Type B pancreatic cell (in vitro differentiated cells): Measurements from ENCODE around the gene SPEF1. TPM values are rescaled to one million over a fixed set of nuclear protein-coding genes. Genes with fewer than 3 reads are reported as not detected.
"Not testable (repeated sequence)": the region's sequence is repeated elsewhere in the genome, so short reads cannot be mapped to it uniquely, and the experiment has no call there.

Source experiments
- DNase-seq: peaks from one replicate; pipeline ENCODE4 v3.0.0; 2021; ENCODE audit warnings: mixed read lengths; ENCODE audit not compliant: unreplicated experiment; ENCODE audit errors: extremely low spot score
- H3K27ac Mint-ChIP-seq: 2 replicates; pipeline ENCODE4 v1.8.0; 2021; ENCODE audit warnings: mild to moderate bottlenecking, mixed read lengths
- H3K27me3 Mint-ChIP-seq: 2 replicates; pipeline ENCODE4 v1.8.0; 2021; ENCODE audit warnings: mixed read lengths
- H3K36me3 Mint-ChIP-seq: 2 replicates; pipeline ENCODE4 v1.8.0; 2021; ENCODE audit warnings: mixed read lengths
- H3K4me1 Mint-ChIP-seq: one replicate; pipeline ENCODE4 v1.8.0; 2021; ENCODE audit warnings: mixed read lengths; ENCODE audit not compliant: unreplicated experiment
- H3K4me3 Mint-ChIP-seq: 2 replicates; pipeline ENCODE4 v1.8.0; 2021; ENCODE audit warnings: mild to moderate bottlenecking, mixed read lengths
- H3K9me3 Mint-ChIP-seq: 2 replicates; pipeline ENCODE4 v1.8.0; 2021; ENCODE audit warnings: mixed read lengths
- CTCF ChIP-seq: fragments of 200-600 bp; sonication (generic); conservative IDR thresholded peaks from 2 replicates; pipeline ENCODE4 v1.5.0; 2021; ENCODE audit warnings: antibody characterized with exemption, mild to moderate bottlenecking
- total RNA-seq: library from RNA; stranded (reverse); gene quantifications from 2 replicates; pipeline ENCODE4 v1.2.1, GENCODE V29; 2021; ENCODE audit warnings: low replicate concordance

SPEF1 gene
- total RNA-seq, 1 donor from 2014 or later, result 3.0 TPM

GRCh38 chr20:3797592-3798372 is 16.5 kb upstream of the SPEF1 start:
- TF ChIP-seq CTCF, result no peak
- Mint-ChIP-seq H3K27me3 (no peaks in the 10 kb centered on the region), H3K36me3 (peaks cover 5% of the 10 kb centered on the region), H3K27ac (peak overlapping the region; percentile 89), H3K9me3 (no peaks in the 10 kb centered on the region), H3K4me3 (peak overlapping the region; percentile 91), H3K4me1 (peaks cover 33% of the 10 kb centered on the region)
- no peak for DNase-seq

GRCh38 chr20:3797226-3797545 is 15.9 kb upstream of the SPEF1 start:
- H3K27ac Mint-ChIP-seq, result peak overlapping the region; percentile 89
- H3K27me3 Mint-ChIP-seq, result no peaks in the 10 kb centered on the region
- H3K4me1 Mint-ChIP-seq, result peaks cover 33% of the 10 kb centered on the region
- H3K4me3 Mint-ChIP-seq, result peak overlapping the region; percentile 91
- DNase-seq, result no peak
- H3K9me3 Mint-ChIP-seq, result no peaks in the 10 kb centered on the region
- no peaks in the 10 kb centered on the region for H3K36me3 Mint-ChIP-seq
- no peak for TF ChIP-seq CTCF

GRCh38 chr20:3796477-3797225 is 15.4 kb upstream of the SPEF1 start:
- Mint-ChIP-seq H3K36me3 (no peaks in the 10 kb centered on the region), H3K27ac (peak overlapping the region; percentile 89), H3K9me3 (no peaks in the 10 kb centered on the region), H3K27me3 (no peaks in the 10 kb centered on the region), H3K4me1 (peaks cover 33% of the 10 kb centered on the region), H3K4me3 (peak overlapping the region; percentile 91)
- no peak for TF ChIP-seq CTCF
- no peak for DNase-seq

GRCh38 chr20:3795511-3796468 is 14.5 kb upstream of the SPEF1 start, which contains the start of gene CDC25B:
Gene CDC25B (plus strand): TSS chr20:3796310. CDS start chr20:3796532, 222 bp downstream.
- Mint-ChIP-seq H3K9me3 (no peaks in the 10 kb centered on the region), H3K27ac (peak within 1 kb of the TSS; percentile 89), H3K4me1 (peaks cover 33% of the 10 kb centered on the region), H3K27me3 (no peaks in the 10 kb centered on the region), H3K36me3 (no peaks in the 10 kb centered on the region), H3K4me3 (peak within 1 kb of the TSS; percentile 91)
- TF ChIP-seq CTCF, result peak; percentile 72
- DNase-seq, result peak; percentile 90

- Mint-ChIP-seq H3K4me3 (peak overlapping the region; percentile 89), H3K27me3 (no peaks in the 10 kb centered on the region), H3K27ac (no peak overlapping the region), H3K9me3 (no peaks in the 10 kb centered on the region), H3K36me3 (no peaks in the 10 kb centered on the region), H3K4me1 (peaks cover 27% of the 10 kb centered on the region)
- no peak for DNase-seq
- no peak for TF ChIP-seq CTCF
Observed at GRCh38 chr20:3794701-3795420, 13.6 kb upstream of the SPEF1 start.

GRCh38 chr20:3794168-3794567 is 12.9 kb upstream of the SPEF1 start:
- DNase-seq, H3K27ac Mint-ChIP-seq, H3K27me3 Mint-ChIP-seq, H3K4me3 Mint-ChIP-seq, H3K36me3 Mint-ChIP-seq, H3K9me3 Mint-ChIP-seq: not testable (repeated sequence)
- peaks cover 22% of the 10 kb centered on the region for H3K4me1 Mint-ChIP-seq

GRCh38 chr20:3789201-3789600 is 8.0 kb upstream of the SPEF1 start:
- H3K27ac Mint-ChIP-seq, H3K36me3 Mint-ChIP-seq, H3K27me3 Mint-ChIP-seq, DNase-seq, H3K9me3 Mint-ChIP-seq: not testable (repeated sequence)
- Mint-ChIP-seq H3K4me3 (peak overlapping the region; percentile 68), H3K4me1 (peaks cover 12% of the 10 kb centered on the region)
